SJSA1 (cell line): ENCODE measurements around the gene CENPQ. TPM values are rescaled to one million over a fixed set of nuclear protein-coding genes. Genes with fewer than 3 reads are reported as not detected.
"Not testable (repeated sequence)": the region's sequence is repeated elsewhere in the genome, so short reads cannot be mapped to it uniquely, and the experiment has no call there.

Experiments
- DNase-seq, 2 experiments: peaks; one replicate each; pipeline ENCODE4 v3.0.0-alpha.2; 2015 to 2020; ENCODE audit warnings: low spot score in 2 of 2, low read depth in 1 of 2
- H3K27ac ChIP-seq: fragments of 250-450 bp; sonication (Bioruptor Pico); 2 replicates; pipeline ENCODE4 v1.5.1; 2020; ENCODE audit warnings: mild to moderate bottlenecking, moderate library complexity
- H3K27me3 ChIP-seq: fragments of 250-450 bp; sonication (Bioruptor Pico); replicated peaks from 2 replicates; pipeline ENCODE4 v1.5.1; 2020; ENCODE audit warnings: mild to moderate bottlenecking, moderate library complexity
- H3K36me3 ChIP-seq: fragments of 250-450 bp; sonication (Bioruptor Pico); 2 replicates; pipeline ENCODE4 v1.5.1; 2020; ENCODE audit warnings: mild to moderate bottlenecking
- H3K4me1 ChIP-seq: fragments of 250-450 bp; sonication (Bioruptor Pico); replicated peaks from 2 replicates; pipeline ENCODE4 v1.6.1; 2021; ENCODE audit warnings: mild to moderate bottlenecking
- H3K4me3 ChIP-seq: fragments of 250-450 bp; sonication (Bioruptor Pico); 2 replicates; pipeline ENCODE4 v1.5.1; 2020; ENCODE audit warnings: mild to moderate bottlenecking
- H3K9me3 ChIP-seq: fragments of 250-450 bp; sonication (Bioruptor Pico); replicated peaks from 2 replicates; pipeline ENCODE4 v1.5.1; 2020; ENCODE audit warnings: mild to moderate bottlenecking
- total RNA-seq: library from RNA; depleted of rRNA; stranded (reverse); fragments of >200 nt; shearing (Covaris generic); gene quantifications from 2 replicates; pipeline ENCODE4 v1.2.3, GENCODE V29; 2014

Gene CENPQ
- total RNA-seq, 1 experiment from 2014 or later: 22.2 TPM

- DNase-seq, H3K9me3 ChIP-seq, H3K4me1 ChIP-seq, H3K27ac ChIP-seq, H3K27me3 ChIP-seq, H3K4me3 ChIP-seq: not testable (repeated sequence)
- peaks cover 26% of the 10 kb centered on the region for H3K36me3 ChIP-seq
These were observed 13.4 kb downstream of the CENPQ start for GRCh38 chr6:49476564-49476963.

GRCh38 chr6:49479308-49479970 is 16.3 kb downstream of the CENPQ start:
- Histone ChIP-seq H3K9me3 (no peaks in the 10 kb centered on the region), H3K27ac (no peak overlapping the region), H3K36me3 (peaks cover 6% of the 10 kb centered on the region), H3K4me1 (no peaks in the 10 kb centered on the region), H3K27me3 (no peaks in the 10 kb centered on the region), H3K4me3 (no peak overlapping the region)
- DNase-seq: no peak

GRCh38 chr6:49481846-49482245 is 18.7 kb downstream of the CENPQ start:
- not testable (repeated sequence) for H3K4me3 ChIP-seq, DNase-seq, H3K27me3 ChIP-seq, H3K4me1 ChIP-seq, H3K9me3 ChIP-seq, H3K27ac ChIP-seq
- peaks cover 12% of the 10 kb centered on the region for H3K36me3 ChIP-seq

- H3K36me3 ChIP-seq, H3K27ac ChIP-seq, H3K4me1 ChIP-seq, H3K9me3 ChIP-seq, H3K27me3 ChIP-seq, H3K4me3 ChIP-seq, DNase-seq: not testable (repeated sequence)
These were observed 20.2 kb downstream of the CENPQ start for GRCh38 chr6:49483380-49483779.

- no peak for DNase-seq
- no peaks in the 10 kb centered on the region for H3K9me3 ChIP-seq
- H3K27ac ChIP-seq: no peak overlapping the region
- no peaks in the 10 kb centered on the region for H3K27me3 ChIP-seq
- no peaks in the 10 kb centered on the region for H3K4me1 ChIP-seq
- H3K4me3 ChIP-seq: no peak overlapping the region
- H3K36me3 ChIP-seq: peaks cover 26% of the 10 kb centered on the region
These were observed 27.5 kb downstream of the CENPQ start for GRCh38 chr6:49490633-49491032.

- Histone ChIP-seq H3K4me1 (no peaks in the 10 kb centered on the region), H3K4me3 (no peak overlapping the region), H3K36me3 (peaks cover 3% of the 10 kb centered on the region; the same call in 1 of the 2 replicates), H3K9me3 (no peaks in the 10 kb centered on the region), H3K27me3 (peaks cover 17% of the 10 kb centered on the region), H3K27ac (no peak overlapping the region)
- DNase-seq: no peak
These were observed 34.1 kb downstream of the CENPQ start for GRCh38 chr6:49497304-49497703.

- no peak for DNase-seq
- Histone ChIP-seq H3K36me3 (no peaks in the 10 kb centered on the region), H3K4me1 (no peaks in the 10 kb centered on the region), H3K27me3 (peaks cover 17% of the 10 kb centered on the region), H3K9me3 (no peaks in the 10 kb centered on the region), H3K27ac (no peak overlapping the region), H3K4me3 (no peak overlapping the region)
These were observed 36.0 kb downstream of the CENPQ start for GRCh38 chr6:49499126-49499525.

GRCh38 chr6:49499623-49500022 is 36.5 kb downstream of the CENPQ start, which contains the start of gene GLYATL3:
Gene GLYATL3 (plus strand): TSS chr6:49499923. CDS start chr6:49511991, 12,068 bp downstream.
- Histone ChIP-seq H3K36me3 (no peaks in the 10 kb centered on the region), H3K4me1 (no peaks in the 10 kb centered on the region), H3K27ac (no peak within 1 kb of the TSS), H3K27me3 (peaks cover 17% of the 10 kb centered on the region), H3K4me3 (no peak within 1 kb of the TSS), H3K9me3 (no peaks in the 10 kb centered on the region)
- no peak for DNase-seq

- no peaks in the 10 kb centered on the region for H3K4me1 ChIP-seq
- H3K9me3 ChIP-seq: 0 out of 2 replicates have a peak, but pooled peaks cover 3% of the 10 kb centered on the region
- no peak overlapping the region for H3K27ac ChIP-seq
- DNase-seq: no peak
- H3K4me3 ChIP-seq: no peak overlapping the region
- peaks cover 5% of the 10 kb centered on the region; the same call in 1 of the 2 replicates for H3K27me3 ChIP-seq
- no peaks in the 10 kb centered on the region for H3K36me3 ChIP-seq
These were observed 41.5 kb downstream of the CENPQ start for GRCh38 chr6:49504666-49505065.

GRCh38 chr6:49506569-49507111 is 43.5 kb downstream of the CENPQ start:
- H3K27me3 ChIP-seq: no peaks in the 10 kb centered on the region
- H3K4me1 ChIP-seq: no peaks in the 10 kb centered on the region
- H3K4me3 ChIP-seq: no peak overlapping the region
- H3K36me3 ChIP-seq: no peaks in the 10 kb centered on the region
- no peak for DNase-seq
- H3K27ac ChIP-seq: no peak overlapping the region
- H3K9me3 ChIP-seq: 0 out of 2 replicates have a peak, but pooled peaks cover 3% of the 10 kb centered on the region

- Histone ChIP-seq H3K36me3 (no peaks in the 10 kb centered on the region), H3K4me1 (no peaks in the 10 kb centered on the region), H3K27ac (no peak overlapping the region), H3K4me3 (no peak overlapping the region), H3K9me3 (0 out of 2 replicates have a peak, but pooled peaks cover 3% of the 10 kb centered on the region), H3K27me3 (no peaks in the 10 kb centered on the region)
- no peak for DNase-seq
These were observed 46.2 kb downstream of the CENPQ start for GRCh38 chr6:49509342-49509741.

- Histone ChIP-seq H3K9me3 (0 out of 2 replicates have a peak, but pooled peaks cover 3% of the 10 kb centered on the region), H3K4me3 (no peak overlapping the region)
These were observed 50.2 kb downstream of the CENPQ start for GRCh38 chr6:49513153-49513989.

GRCh38 chr6:49514571-49515484 is 51.7 kb downstream of the CENPQ start:
- Histone ChIP-seq H3K4me3 (no peak overlapping the region), H3K4me1 (no peaks in the 10 kb centered on the region), H3K27me3 (no peaks in the 10 kb centered on the region), H3K36me3 (no peaks in the 10 kb centered on the region), H3K27ac (no peak overlapping the region), H3K9me3 (no peaks in the 10 kb centered on the region)
- no peak for DNase-seq

More at GRCh38 chr6:49513153-49513989, 50.2 kb downstream of the CENPQ start:
- Histone ChIP-seq H3K27ac (no peak overlapping the region), H3K4me1 (no peaks in the 10 kb centered on the region), H3K36me3 (no peaks in the 10 kb centered on the region), H3K27me3 (no peaks in the 10 kb centered on the region)
- no peak for DNase-seq
